ENCODE data around the gene CFAP61.

CFAP61 gene

DNA sequence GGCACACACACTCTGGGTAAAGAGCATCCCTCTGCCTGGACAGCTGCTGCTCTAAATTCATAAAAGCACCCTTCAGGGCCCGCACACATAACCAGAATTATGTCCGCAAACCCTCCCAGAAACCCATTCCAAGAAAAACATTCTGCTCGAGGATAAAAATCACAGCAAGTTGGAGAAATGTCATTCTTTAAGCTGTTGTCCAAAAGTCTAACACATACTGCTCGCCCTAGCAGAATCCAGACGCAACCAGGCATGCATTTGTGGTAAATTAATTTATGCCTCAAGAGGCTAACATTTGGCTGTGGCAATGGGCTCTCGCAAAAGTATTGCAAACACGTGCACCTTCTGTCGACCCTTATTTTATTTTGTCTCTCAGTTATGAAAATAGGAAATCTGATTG, 199.5 kb downstream of the CFAP61 start:
- no peaks in the 10 kb centered on the region for H3K4me1 ChIP-seq (ENCODE audit: insufficient read depth, poor library complexity, severe bottlenecking)
- no peaks in the 10 kb centered on the region for H3K27me3 ChIP-seq (ENCODE audit: insufficient read depth, poor library complexity, severe bottlenecking)
- TF ChIP-seq, protein P1, sequence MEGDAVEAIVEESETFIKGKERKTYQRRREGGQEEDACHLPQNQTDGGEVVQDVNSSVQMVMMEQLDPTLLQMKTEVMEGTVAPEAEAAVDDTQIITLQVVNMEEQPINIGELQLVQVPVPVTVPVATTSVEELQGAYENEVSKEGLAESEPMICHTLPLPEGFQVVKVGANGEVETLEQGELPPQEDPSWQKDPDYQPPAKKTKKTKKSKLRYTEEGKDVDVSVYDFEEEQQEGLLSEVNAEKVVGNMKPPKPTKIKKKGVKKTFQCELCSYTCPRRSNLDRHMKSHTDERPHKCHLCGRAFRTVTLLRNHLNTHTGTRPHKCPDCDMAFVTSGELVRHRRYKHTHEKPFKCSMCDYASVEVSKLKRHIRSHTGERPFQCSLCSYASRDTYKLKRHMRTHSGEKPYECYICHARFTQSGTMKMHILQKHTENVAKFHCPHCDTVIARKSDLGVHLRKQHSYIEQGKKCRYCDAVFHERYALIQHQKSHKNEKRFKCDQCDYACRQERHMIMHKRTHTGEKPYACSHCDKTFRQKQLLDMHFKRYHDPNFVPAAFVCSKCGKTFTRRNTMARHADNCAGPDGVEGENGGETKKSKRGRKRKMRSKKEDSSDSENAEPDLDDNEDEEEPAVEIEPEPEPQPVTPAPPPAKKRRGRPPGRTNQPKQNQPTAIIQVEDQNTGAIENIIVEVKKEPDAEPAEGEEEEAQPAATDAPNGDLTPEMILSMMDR (IDR thresholded peaks at IDR 0.05; ENCODE audit: poor library complexity, severe bottlenecking): no peak

DNA sequence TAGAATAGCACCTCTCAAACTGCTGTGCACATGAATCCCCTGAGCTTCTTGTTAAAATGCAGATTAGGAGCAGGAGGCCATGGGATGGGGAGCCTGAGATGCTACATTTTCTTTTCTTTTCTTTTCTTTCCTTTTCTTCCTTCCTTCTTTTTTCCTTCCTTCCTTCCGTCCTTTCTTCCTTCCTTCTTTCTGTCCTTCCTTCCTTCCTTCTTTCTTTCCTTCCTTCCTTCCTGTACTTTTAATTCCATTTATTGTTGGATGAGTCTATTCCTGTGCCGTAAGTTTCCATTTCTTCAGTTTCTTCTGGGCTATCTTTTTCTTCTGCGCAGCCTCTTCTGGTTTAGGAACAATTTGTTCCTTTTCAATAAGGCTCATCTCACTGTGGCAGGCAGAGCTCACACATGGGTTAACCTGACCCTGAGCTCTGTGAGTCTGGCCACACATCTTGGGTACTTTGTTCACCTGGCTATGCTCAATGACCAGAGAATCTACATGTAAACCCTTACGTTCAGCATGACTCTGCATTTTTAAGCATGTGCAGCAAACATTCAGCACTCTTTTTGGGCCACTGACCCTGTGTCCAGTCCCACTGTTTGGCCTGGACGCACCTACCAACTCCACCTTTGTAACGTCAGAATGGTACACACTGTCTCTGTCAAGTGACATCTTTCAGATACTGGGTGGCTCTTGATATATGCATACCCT, 200.9 kb downstream of the CFAP61 start:
- no peaks in the 10 kb centered on the region for H3K4me1 ChIP-seq (ENCODE audit: insufficient read depth, poor library complexity, severe bottlenecking)
- no peaks in the 10 kb centered on the region for H3K27me3 ChIP-seq (ENCODE audit: insufficient read depth, poor library complexity, severe bottlenecking)
- TF ChIP-seq, protein P1 (IDR thresholded peaks at IDR 0.05; ENCODE audit: poor library complexity, severe bottlenecking): no peak
- no peaks in the 10 kb centered on the region for H3K9me3 ChIP-seq (ENCODE audit: severe bottlenecking)
- no peaks in the 10 kb centered on the region for H3K36me3 ChIP-seq (ENCODE audit: low read depth)
- H3K4me3 ChIP-seq (ENCODE audit: severe bottlenecking): no peak overlapping the region
- H3K27ac ChIP-seq (ENCODE audit: poor library complexity, severe bottlenecking): no peak overlapping the region
- no peak for ATAC-seq (ENCODE audit: low read depth)
- no peak for DNase-seq (ENCODE audit: low spot score)

More for the DNA sequence above, 199.5 kb downstream of the CFAP61 start:
- no peaks in the 10 kb centered on the region for H3K9me3 ChIP-seq (ENCODE audit: severe bottlenecking)
- ATAC-seq (ENCODE audit: low read depth) (no peak; the same call in 2 of the 3 replicates), DNase-seq (ENCODE audit: low spot score) (no peak)
- no peaks in the 10 kb centered on the region for H3K36me3 ChIP-seq (ENCODE audit: low read depth)
- no peak overlapping the region for H3K4me3 ChIP-seq (ENCODE audit: severe bottlenecking)
- H3K27ac ChIP-seq (ENCODE audit: poor library complexity, severe bottlenecking): no peak overlapping the region

DNA sequence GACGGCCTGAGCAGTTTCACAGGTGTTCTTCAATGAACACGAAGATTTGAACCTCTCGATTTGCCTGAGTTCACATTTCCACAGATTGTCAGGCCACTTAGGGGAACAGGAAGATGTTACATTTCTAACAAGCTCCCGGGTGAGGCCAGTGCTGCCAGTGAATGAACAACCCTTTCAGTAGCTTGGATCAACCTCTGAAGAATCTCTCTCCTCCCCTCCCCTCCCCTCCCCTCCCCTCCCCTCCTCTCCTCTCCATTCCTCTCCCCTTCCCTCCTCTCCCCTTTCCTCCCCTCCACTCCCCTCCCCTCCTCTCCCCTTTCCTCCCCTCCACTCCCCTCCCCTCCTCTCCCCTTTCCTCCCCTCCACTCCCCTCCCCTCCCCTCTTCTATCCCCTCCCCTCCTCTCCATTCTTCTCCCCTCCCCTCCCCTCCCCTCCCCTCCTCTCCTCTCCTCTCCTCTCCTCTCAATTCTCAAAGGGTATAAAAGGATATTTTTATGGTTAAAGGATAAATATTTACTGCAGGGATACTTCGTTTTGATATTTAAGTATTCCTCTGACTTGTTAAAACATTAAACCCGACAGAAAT, 201.5 kb downstream of the CFAP61 start:
- H3K27me3 ChIP-seq (ENCODE audit: insufficient read depth, poor library complexity, severe bottlenecking): no peaks in the 10 kb centered on the region
- ATAC-seq (ENCODE audit: low read depth) (no peak), DNase-seq (ENCODE audit: low spot score) (no peak)
- no peaks in the 10 kb centered on the region for H3K9me3 ChIP-seq (ENCODE audit: severe bottlenecking)
- H3K4me3 ChIP-seq (ENCODE audit: severe bottlenecking): no peak overlapping the region
- H3K27ac ChIP-seq (ENCODE audit: poor library complexity, severe bottlenecking): no peak overlapping the region
- TF ChIP-seq, protein P1 (IDR thresholded peaks at IDR 0.05; ENCODE audit: poor library complexity, severe bottlenecking): no peak
- H3K36me3 ChIP-seq (ENCODE audit: low read depth): no peaks in the 10 kb centered on the region
- no peaks in the 10 kb centered on the region for H3K4me1 ChIP-seq (ENCODE audit: insufficient read depth, poor library complexity, severe bottlenecking)

DNA sequence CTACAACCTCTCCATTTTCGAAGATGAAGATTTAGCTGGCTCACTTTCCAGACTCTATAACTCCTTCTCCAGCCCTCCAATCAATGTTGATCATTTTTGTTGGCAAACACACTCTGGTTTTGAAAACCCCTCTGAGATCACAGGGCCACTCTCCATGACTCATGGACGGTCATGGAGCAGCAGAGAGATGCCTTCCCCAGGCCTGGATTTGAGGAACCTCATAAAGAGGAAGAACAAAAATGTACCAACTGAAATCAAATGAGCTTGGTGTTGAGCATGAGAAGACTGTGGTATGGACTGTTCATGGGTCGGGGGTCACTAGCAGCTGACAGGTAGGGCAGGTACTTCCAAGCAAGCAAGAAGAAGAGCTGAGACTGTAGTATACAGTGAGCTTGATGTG, 202.8 kb downstream of the CFAP61 start:
- no peaks in the 10 kb centered on the region for H3K36me3 ChIP-seq (ENCODE audit: low read depth)
- H3K27ac ChIP-seq (ENCODE audit: poor library complexity, severe bottlenecking): no peak overlapping the region
- no peak for DNase-seq (ENCODE audit: low spot score)
- H3K27me3 ChIP-seq (ENCODE audit: insufficient read depth, poor library complexity, severe bottlenecking): no peaks in the 10 kb centered on the region
- H3K9me3 ChIP-seq (ENCODE audit: severe bottlenecking): no peaks in the 10 kb centered on the region
- H3K4me3 ChIP-seq (ENCODE audit: severe bottlenecking): no peak overlapping the region
- TF ChIP-seq, protein P1 (IDR thresholded peaks at IDR 0.05; ENCODE audit: poor library complexity, severe bottlenecking): no peak
- no peak for ATAC-seq (ENCODE audit: low read depth)
- no peaks in the 10 kb centered on the region for H3K4me1 ChIP-seq (ENCODE audit: insufficient read depth, poor library complexity, severe bottlenecking)

DNA sequence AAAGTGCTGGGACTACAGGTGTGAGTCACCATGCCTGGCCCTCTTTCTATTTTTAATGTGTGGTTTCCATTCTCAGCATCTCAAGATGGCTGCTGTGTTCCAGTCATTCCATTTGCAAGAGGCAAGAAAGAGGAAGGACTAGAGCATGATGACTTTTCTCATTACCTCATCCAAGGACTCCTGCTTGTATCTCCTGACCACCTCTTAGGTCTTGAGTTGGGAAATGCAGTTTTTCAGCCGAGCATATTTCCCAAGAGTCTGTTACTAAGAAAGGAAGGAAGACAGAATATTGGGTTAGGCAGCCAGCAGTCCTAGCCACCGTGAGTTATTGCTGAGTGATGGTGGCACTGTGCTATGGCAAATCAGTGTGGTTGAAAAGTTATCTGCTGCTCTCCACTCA, 207.2 kb downstream of the CFAP61 start:
- Histone ChIP-seq H3K4me1 (ENCODE audit: insufficient read depth, poor library complexity, severe bottlenecking) (no peaks in the 10 kb centered on the region), H3K36me3 (ENCODE audit: low read depth) (no peaks in the 10 kb centered on the region), H3K9me3 (ENCODE audit: severe bottlenecking) (no peaks in the 10 kb centered on the region), H3K4me3 (ENCODE audit: severe bottlenecking) (no peak overlapping the region), H3K27me3 (ENCODE audit: insufficient read depth, poor library complexity, severe bottlenecking) (no peaks in the 10 kb centered on the region), H3K27ac (ENCODE audit: poor library complexity, severe bottlenecking) (no peak overlapping the region)
- ATAC-seq (ENCODE audit: low read depth) (no peak), DNase-seq (ENCODE audit: low spot score) (no peak)
- TF ChIP-seq, protein P1 (IDR thresholded peaks at IDR 0.05; ENCODE audit: poor library complexity, severe bottlenecking): no peak
